SIG-M5 treated with dmso at 0.1 percent for 504 hours (cell line): ENCODE results near the gene TMEFF2.
"Not testable (repeated sequence)": the region's sequence is repeated elsewhere in the genome, so short reads cannot be mapped to it uniquely, and the experiment has no call there.

Experiments
- DNase-seq: peaks from one replicate; lab custom pipeline; 2025; ENCODE audit not compliant: unreplicated experiment; lab: John Stamatoyannopoulos, UW

The TMEFF2 gene

DNA sequence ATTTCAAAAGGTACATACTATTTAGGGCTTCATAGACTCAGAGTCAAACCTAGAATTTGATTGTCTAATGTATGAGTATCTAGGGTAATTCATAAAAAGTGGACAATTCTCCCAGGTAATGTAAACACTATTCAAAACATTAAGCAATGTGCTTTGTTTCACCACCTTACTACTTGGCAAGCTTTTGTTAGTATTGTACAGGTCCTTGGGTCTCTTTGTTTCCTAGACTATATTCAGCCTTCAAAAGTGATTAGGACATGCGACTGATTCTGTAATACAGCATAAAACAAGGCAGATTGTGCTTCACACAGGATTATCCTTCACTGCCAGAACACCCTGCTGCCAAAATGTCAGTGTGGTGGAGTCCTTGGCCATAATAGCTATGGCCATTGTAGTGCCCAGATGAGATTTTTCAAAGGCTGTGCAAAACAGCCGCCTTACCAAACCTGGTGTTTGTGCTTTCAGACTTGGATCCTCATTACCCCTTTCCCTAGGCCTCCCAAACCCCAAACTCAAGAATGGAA, 257.8 kb downstream of the TMEFF2 start:
- DNase-seq, result no peak

DNA sequence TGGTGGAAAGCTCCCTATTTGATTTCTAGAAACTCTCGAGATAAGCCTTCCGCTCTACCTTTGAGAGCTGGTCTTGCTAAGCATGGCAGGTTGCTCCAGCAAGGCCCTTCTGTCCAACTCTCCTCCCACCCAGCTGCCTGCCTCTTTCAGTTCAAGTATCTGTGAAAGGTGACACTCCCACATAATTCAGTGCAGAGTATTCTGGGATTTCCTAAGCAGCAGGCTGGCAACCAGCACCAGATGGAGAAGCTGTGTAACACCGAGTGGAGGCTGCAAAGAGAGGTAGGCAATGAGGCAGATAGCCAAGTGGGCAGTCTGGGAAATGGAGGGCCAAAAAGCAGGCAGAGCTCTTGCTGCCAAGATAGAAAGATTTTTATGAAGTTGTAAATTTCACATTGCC, 259.5 kb downstream of the TMEFF2 start:
- no peak for DNase-seq

DNA sequence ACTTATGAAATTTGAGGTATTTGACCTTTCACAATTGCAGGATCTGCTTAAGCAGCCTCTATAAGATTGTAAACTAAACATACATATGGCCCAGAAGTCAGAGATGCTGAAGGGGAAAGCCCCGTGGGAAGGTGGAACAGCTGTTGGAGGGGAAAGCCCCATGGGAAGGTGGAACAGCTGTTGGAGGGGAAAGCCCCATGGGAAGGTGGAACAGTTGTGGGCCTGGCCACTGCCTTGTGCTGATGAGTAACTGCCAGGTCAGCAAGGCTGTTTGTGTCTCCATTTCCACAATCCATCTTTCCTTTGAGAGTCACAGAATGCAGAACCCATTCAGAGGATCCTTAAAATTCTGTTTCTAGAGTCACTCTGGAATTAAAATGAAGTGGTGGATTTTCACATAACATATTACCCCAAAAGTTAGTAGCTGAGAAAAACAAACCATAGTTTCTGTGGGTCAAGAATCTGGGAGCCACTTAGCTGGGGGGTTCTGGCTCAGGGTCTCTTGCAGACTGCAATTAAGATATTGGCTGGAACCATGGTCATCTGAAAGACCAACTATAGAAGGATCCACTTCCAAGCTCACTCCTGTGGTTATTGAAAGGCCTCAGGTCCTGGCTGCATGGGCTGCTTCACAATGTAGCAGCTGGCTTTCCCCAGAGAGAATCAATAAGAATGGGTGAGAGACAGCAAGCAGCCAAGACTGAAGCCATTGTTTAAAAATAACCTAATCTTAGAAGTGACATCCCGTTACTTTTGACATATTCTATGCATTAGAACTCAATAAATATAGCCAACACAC, 261.2 kb downstream of the TMEFF2 start:
- no peak for DNase-seq

DNA sequence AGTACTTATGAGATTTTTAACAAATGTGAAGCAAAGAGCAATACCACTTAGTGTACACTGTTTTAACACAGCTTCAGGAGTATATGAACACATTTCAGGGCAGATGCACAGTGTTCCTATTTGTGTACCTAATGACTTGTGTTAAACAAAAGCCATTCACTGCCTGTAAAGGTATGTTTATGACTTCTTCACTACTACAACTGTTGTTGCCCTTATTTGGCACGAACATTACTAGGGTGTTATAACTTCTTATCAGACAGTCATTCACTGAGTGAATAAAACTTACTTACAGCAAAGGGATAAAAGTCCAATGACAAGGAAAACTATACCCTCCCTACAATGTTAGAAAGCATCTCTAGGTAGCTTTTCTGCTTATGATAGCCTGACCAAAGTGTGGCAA, 262.4 kb downstream of the TMEFF2 start:
- no peak for DNase-seq

DNA sequence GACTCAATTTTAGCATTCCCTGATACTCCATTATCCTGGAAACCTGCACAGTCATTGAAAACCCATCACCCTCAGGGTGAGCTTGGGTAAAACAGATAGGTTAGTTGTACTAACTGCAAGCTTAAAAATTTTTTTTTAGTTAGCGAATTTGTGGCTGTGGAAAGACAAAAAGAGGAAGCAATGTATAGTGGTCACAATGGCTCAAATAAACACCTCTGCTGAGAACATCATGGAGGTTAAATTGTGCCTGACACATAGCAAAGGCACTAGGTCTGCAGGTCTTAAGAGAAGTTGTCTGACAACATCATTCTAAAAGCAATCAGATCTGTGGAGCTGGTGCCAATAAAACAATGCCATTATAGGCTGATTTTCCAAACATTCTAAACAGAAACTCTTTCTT, 263.4 kb downstream of the TMEFF2 start:
- no peak for DNase-seq

DNA sequence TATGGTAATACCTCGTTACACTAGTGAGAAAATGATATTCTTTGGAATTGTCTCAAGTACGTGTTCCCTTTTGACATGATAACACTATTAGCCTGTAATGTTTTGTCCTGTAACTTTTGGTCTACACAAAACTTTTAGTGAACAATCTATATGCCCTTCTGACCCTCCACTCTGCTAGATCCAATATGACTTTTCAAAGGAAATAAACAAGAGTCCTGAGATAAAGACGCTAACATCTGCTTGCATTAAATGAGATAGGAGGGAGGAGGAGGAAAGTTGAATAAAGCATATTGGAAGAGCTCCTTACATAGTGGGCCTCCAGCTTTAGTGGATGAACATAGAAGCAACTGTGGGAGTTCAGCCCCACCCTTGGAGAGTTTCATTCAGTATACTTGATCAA, 264.5 kb downstream of the TMEFF2 start:
- DNase-seq, result no peak

DNA sequence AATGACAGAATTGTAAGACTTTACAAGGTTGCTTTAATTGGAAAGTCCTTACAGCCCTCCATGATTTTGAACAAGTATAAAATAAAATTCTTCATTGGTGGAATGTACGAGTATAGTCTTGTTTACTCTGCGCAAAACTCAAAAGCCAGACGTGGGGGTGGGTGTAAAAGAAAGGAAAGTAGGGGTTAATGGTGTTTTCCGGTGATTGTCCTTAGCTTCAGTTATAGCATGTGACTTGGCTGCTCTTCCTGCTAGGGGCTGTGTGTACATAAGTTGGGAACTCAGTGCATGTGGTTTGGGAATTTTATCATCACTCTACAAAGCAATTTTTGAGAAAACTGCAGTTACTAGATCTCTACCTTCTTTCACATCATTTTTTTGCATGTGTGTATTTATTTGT, 265.4 kb downstream of the TMEFF2 start:
- no peak for DNase-seq

DNA sequence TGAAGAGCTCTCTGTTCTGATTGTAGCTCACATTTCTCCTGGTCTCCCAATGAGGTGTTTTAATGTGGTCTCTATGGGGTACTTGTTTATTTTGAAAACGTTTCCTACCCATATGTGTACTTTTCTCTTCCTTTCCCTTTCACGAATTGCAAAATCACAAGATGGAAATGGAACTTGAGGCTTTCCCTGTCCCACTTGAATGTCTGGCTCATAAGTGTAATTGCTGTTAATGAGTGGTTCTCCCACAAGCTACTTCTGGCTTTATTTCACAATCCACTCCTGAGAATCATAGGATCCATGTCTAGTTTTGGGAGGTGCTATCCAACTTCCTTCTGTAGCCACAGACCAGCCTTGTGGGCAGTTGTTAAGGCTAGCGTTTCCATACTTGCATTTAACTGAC, 266.7 kb downstream of the TMEFF2 start:
- no peak for DNase-seq

DNA sequence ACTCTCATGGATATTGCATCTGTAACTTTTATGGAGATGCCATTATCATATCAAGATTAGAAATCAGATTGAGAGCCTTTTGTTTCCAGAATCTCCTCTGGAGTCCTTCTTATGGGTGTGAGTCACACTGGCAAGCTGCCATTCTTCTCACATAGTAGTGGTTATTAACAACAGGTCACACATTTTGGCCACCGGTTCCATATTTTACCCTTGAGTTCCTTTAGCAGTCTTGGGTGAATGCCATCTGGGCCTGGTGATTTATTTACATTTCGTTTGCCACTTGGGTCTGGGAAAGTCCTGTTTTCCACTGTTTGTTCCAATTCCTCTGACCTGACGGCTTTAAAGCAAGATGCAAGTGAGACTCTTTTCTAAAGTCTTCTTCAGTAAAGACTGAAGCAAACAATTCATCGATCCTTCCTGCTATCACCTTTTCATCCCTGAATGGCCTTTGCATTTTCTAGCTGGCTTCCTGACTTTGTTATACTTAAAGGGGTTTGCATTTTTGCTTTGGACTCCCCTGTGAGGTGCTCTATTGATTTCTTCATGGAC, 267.3 kb downstream of the TMEFF2 start:
- DNase-seq, result no peak

DNA sequence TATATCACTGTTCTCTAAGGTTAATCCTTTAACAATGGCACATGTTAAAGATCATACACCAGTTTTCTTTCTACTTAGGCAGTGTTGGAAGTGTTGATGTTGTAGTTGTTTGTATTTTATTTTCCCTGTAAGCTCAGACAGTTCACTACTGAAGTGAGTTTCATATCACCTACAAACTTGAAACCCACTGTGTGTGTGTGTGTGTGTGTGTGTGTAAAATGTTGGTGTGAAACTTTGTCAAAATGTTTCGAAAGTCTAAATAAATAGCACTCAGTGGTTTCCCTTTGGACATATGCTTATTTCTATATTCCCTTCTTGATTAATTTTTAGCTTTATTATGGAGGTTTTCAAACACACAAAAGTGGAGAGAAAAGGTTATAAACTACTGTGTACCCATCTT, 268.1 kb downstream of the TMEFF2 start:
- no peak for DNase-seq

DNA sequence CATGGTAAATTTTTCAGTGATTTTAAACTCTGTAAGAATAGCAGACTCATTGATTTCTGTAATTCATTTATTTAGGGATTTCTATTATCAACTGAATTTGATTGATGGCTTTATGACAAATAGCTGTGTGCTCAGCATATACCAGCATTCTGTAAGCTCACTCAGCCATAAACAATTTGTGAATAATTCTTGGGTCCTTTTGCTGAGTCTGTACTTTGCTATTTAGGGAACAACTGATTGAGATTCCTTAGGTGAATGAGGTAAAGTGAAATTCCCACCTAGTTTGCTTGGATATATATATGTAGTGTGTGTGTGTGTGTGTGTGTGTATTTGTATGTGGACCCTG, 271.1 kb downstream of the TMEFF2 start:
- DNase-seq, result no peak

DNA sequence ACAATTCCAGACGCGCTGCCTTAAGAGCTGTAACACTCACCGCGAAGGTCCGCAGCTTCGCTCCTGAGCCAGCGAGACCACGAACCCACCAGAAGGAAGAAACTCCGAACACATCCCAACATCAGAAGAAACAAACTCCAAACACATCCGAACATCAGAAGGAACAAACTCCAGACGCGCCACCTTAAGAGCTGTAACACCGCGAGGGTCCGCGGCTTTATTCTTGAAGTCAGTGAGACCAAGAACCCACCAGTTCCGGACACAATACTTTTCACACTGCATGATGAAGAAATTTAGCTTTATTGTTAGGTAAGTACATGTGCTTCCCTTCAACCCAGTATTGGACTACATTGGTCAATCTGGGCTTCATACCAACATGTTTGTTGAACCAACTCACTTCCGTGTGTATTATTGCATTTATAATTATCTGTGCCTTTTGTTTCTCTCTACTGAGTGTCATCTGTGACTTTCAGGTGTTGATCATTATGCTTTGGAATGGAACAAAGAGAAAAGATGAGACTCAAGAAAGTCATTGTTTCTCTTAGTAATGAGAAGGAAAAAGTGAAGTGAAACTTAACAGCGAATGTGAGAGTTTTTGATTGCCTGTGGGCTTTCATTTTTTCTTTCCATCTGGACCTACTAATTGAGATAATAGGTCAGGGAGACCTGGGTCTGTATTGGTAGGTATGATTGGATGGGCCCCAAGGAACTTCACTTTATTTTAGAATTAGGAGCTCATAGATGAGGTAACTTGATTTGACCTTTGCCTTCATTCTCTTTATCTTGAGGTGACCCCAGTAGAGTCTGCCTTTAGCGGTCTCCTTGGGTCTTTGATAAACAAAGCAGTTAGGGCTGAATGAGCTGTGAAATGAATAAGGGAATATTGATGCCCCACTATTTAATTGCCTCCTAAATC, 271.7 kb downstream of the TMEFF2 start:
- no peak for DNase-seq

DNA sequence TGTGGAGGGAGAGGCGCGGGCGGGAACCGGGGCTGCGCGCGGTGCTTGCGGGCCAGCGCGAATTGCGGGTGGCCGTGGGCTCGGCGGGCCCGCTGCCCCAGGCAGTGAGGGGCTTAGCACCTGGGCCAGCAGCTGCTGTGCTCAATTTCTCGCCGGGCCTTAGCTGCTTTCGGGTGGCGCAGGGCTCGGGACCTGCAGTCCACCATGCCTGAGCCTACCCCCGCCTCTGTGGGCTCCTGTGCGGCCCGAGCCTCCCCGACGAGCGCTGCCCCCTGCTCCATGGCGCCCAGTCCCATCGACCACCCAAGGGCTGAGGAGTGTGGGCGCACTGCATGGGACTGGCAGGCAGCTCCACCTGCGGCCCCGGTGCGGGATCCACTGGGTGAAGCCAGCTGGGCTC, 273.1 kb downstream of the TMEFF2 start:
- not testable (repeated sequence) for DNase-seq

DNA sequence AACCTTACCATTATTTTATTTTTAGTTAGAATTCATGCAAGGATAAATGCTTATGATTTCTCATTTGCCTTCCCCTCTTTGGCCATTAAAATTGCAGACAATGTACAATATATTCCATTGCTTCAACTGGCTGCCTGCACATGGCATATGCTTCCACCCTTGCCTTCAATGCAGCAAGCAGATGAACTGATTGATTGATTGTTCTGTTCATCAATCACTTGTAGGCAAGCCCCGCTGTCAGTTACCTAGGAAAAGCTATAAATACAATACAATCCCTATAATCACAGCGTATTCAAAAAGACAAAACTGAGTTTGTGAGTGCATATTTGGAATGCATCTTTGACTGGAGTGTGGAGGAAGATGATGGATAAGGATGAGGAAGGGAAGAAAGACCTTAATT, 274.2 kb downstream of the TMEFF2 start:
- DNase-seq, result no peak

DNA sequence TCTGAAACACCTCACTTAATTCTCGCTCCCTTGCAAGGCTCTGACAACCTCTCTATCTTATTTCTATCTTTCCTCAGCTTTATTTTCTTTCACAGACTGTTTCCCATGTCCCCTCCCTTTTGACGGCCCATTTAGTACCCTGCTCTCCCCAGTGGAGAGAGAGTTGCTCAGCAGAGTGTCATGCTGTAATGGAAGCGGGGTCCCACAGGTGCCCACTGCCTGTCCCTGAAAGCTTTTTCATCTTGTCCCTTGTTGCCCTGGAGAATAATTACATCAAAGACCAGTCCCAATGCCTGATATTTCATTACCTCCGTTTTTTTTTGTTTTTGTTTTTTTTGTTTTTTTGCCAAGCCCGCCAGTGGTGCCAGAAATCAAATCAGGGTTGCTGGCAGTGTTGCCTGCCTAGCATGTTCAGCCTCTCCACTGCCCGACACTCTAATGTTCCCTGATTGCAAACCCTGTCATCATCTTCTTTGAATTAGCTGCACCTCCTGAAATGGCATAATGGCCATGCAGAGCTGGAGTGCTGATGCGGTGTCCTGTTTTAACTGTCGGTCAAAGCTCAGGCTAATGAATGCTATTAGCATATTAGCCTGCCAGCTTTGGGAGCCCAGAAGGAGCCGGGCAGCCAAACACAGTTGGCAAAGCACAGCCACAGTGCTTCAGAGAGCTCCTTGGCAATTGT, 276.6 kb downstream of the TMEFF2 start:
- no peak for DNase-seq

DNA sequence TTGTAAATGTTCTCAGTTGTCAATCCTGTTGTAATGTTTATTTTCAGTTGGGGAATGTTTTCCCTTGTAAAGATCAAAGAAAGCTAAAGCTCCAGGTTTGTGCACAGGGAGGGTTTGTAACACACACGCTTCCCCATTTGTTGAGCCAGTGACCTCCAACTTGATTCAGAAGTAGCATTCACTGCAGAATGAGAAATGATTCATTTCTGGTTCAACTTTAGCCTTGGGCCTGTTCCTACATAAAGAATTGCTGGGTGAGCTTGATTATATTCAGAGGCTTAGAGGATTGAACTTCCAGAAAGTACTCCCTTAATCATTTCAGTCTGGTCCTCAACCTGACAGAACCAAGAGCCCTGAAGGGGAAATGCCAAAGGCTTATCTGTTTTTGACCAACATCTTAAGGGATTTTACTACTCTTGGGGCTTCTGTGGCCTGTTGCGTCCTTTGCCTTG, 277.3 kb downstream of the TMEFF2 start:
- no peak for DNase-seq

DNA sequence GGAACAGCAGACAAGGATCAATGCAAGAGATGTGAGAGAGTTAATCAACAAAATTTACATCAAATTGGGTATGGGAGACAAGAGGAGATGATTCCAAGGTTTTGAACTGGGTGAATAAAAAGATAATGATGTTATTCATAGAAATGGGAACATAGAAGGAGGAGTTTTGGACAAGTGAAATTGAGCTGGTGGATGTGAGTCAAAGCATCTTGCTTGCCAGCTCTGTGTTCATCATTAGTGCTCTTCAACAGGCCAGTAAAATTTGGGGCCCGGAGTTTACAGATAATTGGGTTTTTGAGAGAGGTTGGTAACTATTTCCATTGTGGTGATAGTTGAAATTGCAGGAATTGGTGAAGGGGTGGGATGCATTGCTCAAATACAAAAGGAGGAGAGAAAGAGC, 277.9 kb downstream of the TMEFF2 start:
- no peak for DNase-seq

DNA sequence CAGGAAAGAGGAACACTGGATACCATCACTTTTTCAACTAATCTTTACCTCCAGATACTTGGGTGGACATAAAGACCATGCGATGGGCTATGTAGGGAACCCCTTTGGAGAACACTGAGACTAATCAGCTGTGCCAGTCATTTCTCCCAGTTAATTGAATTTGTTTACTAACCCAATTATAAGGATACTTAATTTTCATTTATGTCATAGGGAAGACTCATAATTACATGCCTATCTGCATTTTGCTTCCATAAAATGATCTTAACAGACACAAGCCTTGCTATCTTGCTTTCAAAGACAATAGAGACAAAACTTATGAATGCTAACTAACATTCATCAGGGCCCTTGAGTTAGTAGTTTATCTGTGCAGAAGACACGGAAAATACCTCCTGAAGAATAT, 279.0 kb downstream of the TMEFF2 start:
- no peak for DNase-seq

DNA sequence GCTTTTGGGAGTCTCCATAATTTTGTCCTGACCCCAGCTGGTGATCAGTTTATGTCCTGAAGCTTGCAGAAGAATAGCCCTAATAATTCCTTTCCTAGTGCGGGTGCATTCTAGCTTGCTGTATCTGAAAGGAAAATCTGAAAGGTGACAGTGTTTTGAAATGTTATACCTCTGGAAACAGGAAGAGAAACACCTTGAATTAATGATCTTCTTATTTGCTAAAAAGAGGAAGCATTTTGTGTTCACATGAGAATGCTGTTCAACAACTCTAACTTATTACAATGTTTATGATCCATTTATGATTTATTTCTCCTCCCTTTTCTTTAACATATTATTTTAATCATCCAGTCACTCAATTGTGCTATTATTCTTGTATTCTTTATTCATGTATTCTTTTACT, 280.9 kb downstream of the TMEFF2 start:
- no peak for DNase-seq

DNA sequence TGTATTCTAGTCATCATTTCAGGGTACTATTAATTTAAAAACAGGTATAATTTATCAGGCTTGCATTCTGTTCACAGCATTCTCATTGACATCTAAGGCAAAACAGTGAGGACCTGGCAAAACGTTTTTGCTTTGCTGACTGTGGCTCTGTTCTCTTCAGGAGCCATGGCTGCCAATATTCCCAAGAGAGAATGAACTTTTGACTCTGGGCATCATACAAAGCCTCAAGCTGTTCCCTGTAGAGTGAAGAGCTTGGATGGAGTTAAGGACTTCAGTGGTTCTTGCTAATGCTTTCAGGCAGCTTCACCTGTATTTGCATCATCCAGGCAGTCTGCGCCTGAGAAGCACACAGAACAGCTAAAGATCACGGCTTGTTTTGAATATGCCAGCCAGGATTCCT, 282.0 kb downstream of the TMEFF2 start:
- no peak for DNase-seq

DNA sequence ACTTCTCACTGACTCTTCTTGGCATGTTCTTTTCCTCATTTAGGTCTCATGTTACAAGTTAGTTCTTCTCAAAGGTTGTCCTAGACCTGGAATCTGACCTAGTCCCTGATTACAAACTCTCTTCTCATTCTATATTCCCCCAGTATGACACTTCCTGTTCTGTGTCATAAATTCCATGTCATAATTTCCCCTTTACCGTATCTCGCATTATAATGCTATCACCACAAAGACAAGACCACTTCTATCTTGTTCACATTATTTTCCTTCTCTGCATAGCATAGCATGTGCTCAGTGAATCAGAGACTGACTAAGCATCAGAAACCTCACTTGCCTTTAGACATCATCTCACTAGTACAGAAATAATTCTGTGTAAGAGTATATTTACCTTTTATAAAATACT, 284.2 kb downstream of the TMEFF2 start:
- DNase-seq, result no peak
